A673 (cell line): ENCODE measurements around the gene PJA2. TPM values are rescaled to one million over a fixed set of nuclear protein-coding genes. Genes with fewer than 3 reads are reported as not detected.

ENCODE experiments used
- BruUV-seq: library from RNA; stranded (reverse); fragments of 400-500 nt; replicated peaks from 2 replicates; lab custom pipeline; 2021; lab: Mats Ljungman, UMichigan
- CTCF ChIA-PET: fragments of 300-600 bp; sonication (Branson Sonifier 250); formaldehyde crosslinking; loops from one replicate; lab custom pipeline; 2022; ENCODE audit warnings: antibody characterized with exemption; lab: Charles Lee
- POLR2A ChIA-PET: fragments of 300-600 bp; sonication (Branson Sonifier 250); formaldehyde crosslinking; loops from one replicate; lab custom pipeline; 2022; ENCODE audit warnings: antibody characterized with exemption; ENCODE audit not compliant: low non-redundant PET; lab: Charles Lee
- DNase-seq: peaks from one replicate; pipeline ENCODE4 v3.0.0-alpha.2; 2015; ENCODE audit warnings: low spot score
- H3K27ac ChIP-seq: fragments of 200-600 bp; sonication (generic); 2 replicates; pipeline ENCODE4 v1.5.1; 2016; ENCODE audit warnings: mixed run types, low read depth, mild to moderate bottlenecking, mixed read lengths, antibody characterized with exemption, low read length; ENCODE audit not compliant: poor library complexity, severe bottlenecking
- H3K27me3 ChIP-seq: fragments of 200-600 bp; sonication (generic); replicated peaks from 2 replicates; pipeline ENCODE4 v1.6.1; 2017; ENCODE audit warnings: mixed run types, low read depth, mild to moderate bottlenecking, mixed read lengths, antibody characterized with exemption, low read length; ENCODE audit not compliant: insufficient read depth, poor library complexity
- H3K36me3 ChIP-seq: fragments of 200-600 bp; sonication (generic); 2 replicates; pipeline ENCODE4 v1.6.1; 2016; ENCODE audit warnings: mixed run types, mild to moderate bottlenecking, mixed read lengths, antibody characterized with exemption, low read length; ENCODE audit not compliant: insufficient read depth, poor library complexity, severe bottlenecking
- H3K4me1 ChIP-seq: fragments of 200-600 bp; sonication (generic); 2 replicates; pipeline ENCODE4 v1.6.1; 2017; ENCODE audit warnings: mixed run types, mild to moderate bottlenecking, mixed read lengths, antibody characterized with exemption, low read length; ENCODE audit not compliant: insufficient read depth, poor library complexity, severe bottlenecking
- H3K4me3 ChIP-seq: fragments of 200-600 bp; sonication (generic); 2 replicates; pipeline ENCODE4 v1.5.1; 2016; ENCODE audit warnings: low read depth, mixed run types, mild to moderate bottlenecking, mixed read lengths, low read length; ENCODE audit not compliant: poor library complexity, severe bottlenecking
- H3K9me3 ChIP-seq: fragments of 200-600 bp; sonication (generic); 2 replicates; pipeline ENCODE4 v1.6.1; 2016; ENCODE audit warnings: mixed run types, low read depth, mild to moderate bottlenecking, mixed read lengths, antibody characterized with exemption, low read length; ENCODE audit not compliant: poor library complexity, severe bottlenecking
- CTCF ChIP-seq: fragments of 300-800, 200-600 bp; sonication (generic); conservative IDR thresholded peaks from 2 replicates; pipeline ENCODE4 v1.5.1; 2017; ENCODE audit warnings: low read depth, mild to moderate bottlenecking, antibody characterized with exemption, low read length, moderate library complexity, mixed read lengths
- EZH2 ChIP-seq: fragments of 200-600 bp; sonication (generic); IDR thresholded peaks from 2 replicates; pipeline ENCODE4 v1.6.1; 2017; ENCODE audit warnings: borderline replicate concordance, low read depth, mild to moderate bottlenecking, mixed read lengths, antibody characterized with exemption, low read length; ENCODE audit not compliant: poor library complexity, severe bottlenecking
- intact Hi-C: fragments of 100-400 bp; cut with micrococcal nuclease; formaldehyde crosslinking; loops from one replicate; pipeline ENCODE4 v1.10.0; 2022; ENCODE audit not compliant: unreplicated experiment
- total RNA-seq: library from RNA; stranded (reverse); gene quantifications from 2 replicates; pipeline ENCODE4 v1.2.3, GENCODE V29; 2021

The PJA2 gene
- total RNA-seq, 1 experiment from 2014 or later: 47.3 TPM

GRCh38 chr5:109315245-109315644, 94.5 kb downstream of the PJA2 start:
- Histone ChIP-seq H3K4me1 (no peaks in the 10 kb centered on the region), H3K36me3 (no peaks in the 10 kb centered on the region), H3K4me3 (no peak overlapping the region), H3K27ac (no peak overlapping the region), H3K27me3 (no peaks in the 10 kb centered on the region), H3K9me3 (no peaks in the 10 kb centered on the region)
- ChIA-PET CTCF (no interaction called here), POLR2A (no interaction called here)
- DNase-seq: no peak
- TF ChIP-seq EZH2: no peak
- TF ChIP-seq CTCF: no peak
- intact Hi-C loops: no loop called here
- no TSS peak for BruUV-seq

- Histone ChIP-seq H3K27me3 (no peaks in the 10 kb centered on the region), H3K4me1 (no peaks in the 10 kb centered on the region), H3K36me3 (no peaks in the 10 kb centered on the region), H3K27ac (no peak overlapping the region), H3K4me3 (no peak overlapping the region), H3K9me3 (no peaks in the 10 kb centered on the region)
- ChIA-PET CTCF (no interaction called here), POLR2A (no interaction called here)
- peak; percentile 34 for DNase-seq
- intact Hi-C loops: no loop called here
- BruUV-seq: no TSS peak
- TF ChIP-seq CTCF (no peak), EZH2 (no peak)
These were observed 96.6 kb downstream of the PJA2 start for GRCh38 chr5:109313127-109313526.

- intact Hi-C loops: no loop called here
- BruUV-seq: no TSS peak
- POLR2A ChIA-PET: no interaction called here
- Histone ChIP-seq H3K36me3 (no peaks in the 10 kb centered on the region), H3K4me3 (no peak overlapping the region), H3K9me3 (no peaks in the 10 kb centered on the region), H3K27me3 (no peaks in the 10 kb centered on the region), H3K4me1 (peaks cover 4% of the 10 kb centered on the region), H3K27ac (no peak overlapping the region)
- no peak for DNase-seq
- CTCF ChIA-PET: no interaction called here
- no peak for TF ChIP-seq EZH2
- TF ChIP-seq CTCF: no peak
These were observed 97.1 kb downstream of the PJA2 start for GRCh38 chr5:109312695-109313094.
